ENCODE data around the gene CWC27.

DNA sequence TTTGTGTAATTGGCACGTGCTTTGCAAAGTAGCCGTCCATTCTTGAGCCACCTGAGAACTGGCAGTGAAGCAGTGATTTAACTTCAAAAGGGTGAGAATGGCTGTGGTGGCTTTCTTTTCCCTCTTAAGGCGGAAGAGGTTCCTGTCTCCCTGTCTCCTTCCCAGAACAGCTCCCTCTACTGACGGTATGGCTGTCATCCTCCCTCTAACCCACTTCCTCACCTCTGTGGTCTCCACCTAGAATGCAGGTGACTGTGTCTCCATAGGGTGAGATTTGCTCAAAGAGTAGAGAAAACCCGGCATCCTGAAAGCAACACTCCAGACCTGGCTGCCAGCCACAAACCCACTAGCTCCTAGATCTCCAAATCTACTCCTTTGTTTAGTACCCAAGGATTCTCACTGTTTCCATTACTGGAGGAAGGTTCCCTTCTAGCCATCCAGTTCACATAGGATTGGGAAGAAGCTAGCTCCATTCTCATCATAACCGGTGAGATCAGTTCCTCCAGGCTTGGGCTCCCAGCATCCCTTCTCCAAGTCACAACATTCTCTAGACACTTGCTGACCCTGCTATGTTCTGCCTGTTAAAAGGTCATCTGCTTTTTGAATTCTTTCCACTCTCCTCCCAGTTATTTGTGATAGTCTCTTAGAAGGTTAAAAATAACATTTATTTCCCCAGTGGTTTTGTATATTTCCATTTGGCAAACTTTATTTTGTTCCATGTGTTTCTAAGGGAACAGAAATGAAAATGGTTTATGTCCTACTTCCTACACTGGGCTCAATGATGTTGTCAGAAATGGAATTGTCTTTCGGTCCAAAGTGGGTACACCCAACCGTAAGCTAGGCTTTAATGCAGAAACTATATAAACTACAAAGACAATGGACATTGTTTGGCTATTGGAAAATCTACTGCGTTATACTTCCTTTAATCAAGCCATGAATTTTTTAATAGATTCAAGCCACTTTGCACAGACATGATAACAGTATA, 269.4 kb downstream of the CWC27 start:
- TF ChIP-seq, protein P1, sequence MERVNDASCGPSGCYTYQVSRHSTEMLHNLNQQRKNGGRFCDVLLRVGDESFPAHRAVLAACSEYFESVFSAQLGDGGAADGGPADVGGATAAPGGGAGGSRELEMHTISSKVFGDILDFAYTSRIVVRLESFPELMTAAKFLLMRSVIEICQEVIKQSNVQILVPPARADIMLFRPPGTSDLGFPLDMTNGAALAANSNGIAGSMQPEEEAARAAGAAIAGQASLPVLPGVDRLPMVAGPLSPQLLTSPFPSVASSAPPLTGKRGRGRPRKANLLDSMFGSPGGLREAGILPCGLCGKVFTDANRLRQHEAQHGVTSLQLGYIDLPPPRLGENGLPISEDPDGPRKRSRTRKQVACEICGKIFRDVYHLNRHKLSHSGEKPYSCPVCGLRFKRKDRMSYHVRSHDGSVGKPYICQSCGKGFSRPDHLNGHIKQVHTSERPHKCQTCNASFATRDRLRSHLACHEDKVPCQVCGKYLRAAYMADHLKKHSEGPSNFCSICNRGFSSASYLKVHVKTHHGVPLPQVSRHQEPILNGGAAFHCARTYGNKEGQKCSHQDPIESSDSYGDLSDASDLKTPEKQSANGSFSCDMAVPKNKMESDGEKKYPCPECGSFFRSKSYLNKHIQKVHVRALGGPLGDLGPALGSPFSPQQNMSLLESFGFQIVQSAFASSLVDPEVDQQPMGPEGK (tag by site-specific recombination; IDR thresholded peaks at IDR 0.05) = no peak
- TF ChIP-seq ZBTB7A (tag by site-specific recombination; IDR thresholded peaks at IDR 0.05; ENCODE audit: low read depth) = no peak
- TF ChIP-seq, protein P2, sequence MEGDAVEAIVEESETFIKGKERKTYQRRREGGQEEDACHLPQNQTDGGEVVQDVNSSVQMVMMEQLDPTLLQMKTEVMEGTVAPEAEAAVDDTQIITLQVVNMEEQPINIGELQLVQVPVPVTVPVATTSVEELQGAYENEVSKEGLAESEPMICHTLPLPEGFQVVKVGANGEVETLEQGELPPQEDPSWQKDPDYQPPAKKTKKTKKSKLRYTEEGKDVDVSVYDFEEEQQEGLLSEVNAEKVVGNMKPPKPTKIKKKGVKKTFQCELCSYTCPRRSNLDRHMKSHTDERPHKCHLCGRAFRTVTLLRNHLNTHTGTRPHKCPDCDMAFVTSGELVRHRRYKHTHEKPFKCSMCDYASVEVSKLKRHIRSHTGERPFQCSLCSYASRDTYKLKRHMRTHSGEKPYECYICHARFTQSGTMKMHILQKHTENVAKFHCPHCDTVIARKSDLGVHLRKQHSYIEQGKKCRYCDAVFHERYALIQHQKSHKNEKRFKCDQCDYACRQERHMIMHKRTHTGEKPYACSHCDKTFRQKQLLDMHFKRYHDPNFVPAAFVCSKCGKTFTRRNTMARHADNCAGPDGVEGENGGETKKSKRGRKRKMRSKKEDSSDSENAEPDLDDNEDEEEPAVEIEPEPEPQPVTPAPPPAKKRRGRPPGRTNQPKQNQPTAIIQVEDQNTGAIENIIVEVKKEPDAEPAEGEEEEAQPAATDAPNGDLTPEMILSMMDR (tag by site-specific recombination; IDR thresholded peaks at IDR 0.05) = no peak
- TF ChIP-seq, protein P3, sequence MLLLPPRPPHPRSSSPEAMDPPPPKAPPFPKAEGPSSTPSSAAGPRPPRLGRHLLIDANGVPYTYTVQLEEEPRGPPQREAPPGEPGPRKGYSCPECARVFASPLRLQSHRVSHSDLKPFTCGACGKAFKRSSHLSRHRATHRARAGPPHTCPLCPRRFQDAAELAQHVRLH (tag by site-specific recombination; IDR thresholded peaks at IDR 0.05) = no peak
- no peak for TF ChIP-seq ZNF621 (tag by site-specific recombination; IDR thresholded peaks at IDR 0.05)
- TF ChIP-seq, protein P4, sequence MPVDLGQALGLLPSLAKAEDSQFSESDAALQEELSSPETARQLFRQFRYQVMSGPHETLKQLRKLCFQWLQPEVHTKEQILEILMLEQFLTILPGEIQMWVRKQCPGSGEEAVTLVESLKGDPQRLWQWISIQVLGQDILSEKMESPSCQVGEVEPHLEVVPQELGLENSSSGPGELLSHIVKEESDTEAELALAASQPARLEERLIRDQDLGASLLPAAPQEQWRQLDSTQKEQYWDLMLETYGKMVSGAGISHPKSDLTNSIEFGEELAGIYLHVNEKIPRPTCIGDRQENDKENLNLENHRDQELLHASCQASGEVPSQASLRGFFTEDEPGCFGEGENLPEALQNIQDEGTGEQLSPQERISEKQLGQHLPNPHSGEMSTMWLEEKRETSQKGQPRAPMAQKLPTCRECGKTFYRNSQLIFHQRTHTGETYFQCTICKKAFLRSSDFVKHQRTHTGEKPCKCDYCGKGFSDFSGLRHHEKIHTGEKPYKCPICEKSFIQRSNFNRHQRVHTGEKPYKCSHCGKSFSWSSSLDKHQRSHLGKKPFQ (tag by site-specific recombination; IDR thresholded peaks at IDR 0.05) = no peak
